Measurements from ENCODE around the gene LRGUK. TPM values are rescaled to one million over a fixed set of nuclear protein-coding genes. Genes with fewer than 3 reads are reported as not detected.

LRGUK gene
- total RNA-seq, 1 experiment from 2014 or later: 1.5 TPM

- Mint-ChIP-seq H3K27ac (no peak overlapping the region), H3K27me3 (ENCODE audit: low read depth) (no peaks in the 10 kb centered on the region), H3K4me1 (no peaks in the 10 kb centered on the region), H3K4me3 (no peak overlapping the region), H3K36me3 (ENCODE audit: insufficient read depth in 1 of 3, low read depth in 3 of 3) (peaks cover 0 to under 1% (median 0%) of the 10 kb centered on the region in 3 experiments; a peak in 2 of 7 replicates), H3K9me3 (no peaks in the 10 kb centered on the region)
- H3K9me3 ChIP-seq (ENCODE audit: control insufficient read depth, low read depth, low read length): no peaks in the 10 kb centered on the region
- H3K23me2 ChIP-seq (ENCODE audit: insufficient read length, low read depth, low read length, poor library complexity, severe bottlenecking): no peaks in the 10 kb centered on the region
- no peak overlapping the region for H2BK20ac ChIP-seq (ENCODE audit: low read depth, low read length, poor library complexity, severe bottlenecking)
- H3K23ac ChIP-seq (ENCODE audit: insufficient read length, low read depth, low read length): no peak overlapping the region
- no peak overlapping the region for H3K18ac ChIP-seq (ENCODE audit: insufficient read length, low read depth, low read length)
- WGBS (ENCODE audit: extremely low coverage, insufficient read length, low lambda C conversion rate): no CpG with 5 or more reads among the region's 5 CpGs
- TF ChIP-seq CTCF (conservative IDR thresholded peaks at IDR 0.05): no peak
- no peak overlapping the region for H3K4ac ChIP-seq (ENCODE audit: low read depth, low read length)
- no peaks in the 10 kb centered on the region for H3K4me1 ChIP-seq (ENCODE audit: insufficient read depth, low read length)
- H4K20me1 ChIP-seq (ENCODE audit: control insufficient read depth, insufficient read depth, insufficient read length): no peaks in the 10 kb centered on the region
- no peak overlapping the region for H4K5ac ChIP-seq (ENCODE audit: insufficient read length, low read depth, low read length)
- H2BK5ac ChIP-seq (ENCODE audit: insufficient read length, low read length): no peak overlapping the region
- H3K56ac ChIP-seq (ENCODE audit: insufficient read length, low read depth, low read length): no peak overlapping the region
- H2BK12ac ChIP-seq (ENCODE audit: insufficient read length, low read depth, low read length): no peak overlapping the region
- H4K91ac ChIP-seq (ENCODE audit: insufficient read length, low read depth, low read length): no peak overlapping the region
- H2AK5ac ChIP-seq (ENCODE audit: insufficient read length, low read length): no peak overlapping the region
- H4K8ac ChIP-seq (replicated peaks; ENCODE audit: insufficient read length, low read depth, low read length): no peak overlapping the region
- no peak overlapping the region for H2BK120ac ChIP-seq (ENCODE audit: low read depth, low read length, poor library complexity, severe bottlenecking)
- H2AFZ ChIP-seq (ENCODE audit: low read length): no peak overlapping the region
- H3K9ac ChIP-seq (ENCODE audit: extremely low read depth, insufficient read length, low read length): no peak overlapping the region
- no peak overlapping the region for H3T11ph ChIP-seq (ENCODE audit: low read length)
- no peak overlapping the region for H2BK15ac ChIP-seq (ENCODE audit: low read depth, low read length)
- H3K27me3 ChIP-seq (ENCODE audit: insufficient read depth, low read length): no peaks in the 10 kb centered on the region
- DNase-seq: no peak
- no peak overlapping the region for H3K14ac ChIP-seq (ENCODE audit: insufficient read depth, low read length)
- H3K79me2 ChIP-seq (ENCODE audit: insufficient read depth, low read length): no peaks in the 10 kb centered on the region
- H3K79me1 ChIP-seq (ENCODE audit: insufficient read depth, low read depth, low read length, poor library complexity, severe bottlenecking): no peaks in the 10 kb centered on the region
- no peak overlapping the region for H3K4me2 ChIP-seq (ENCODE audit: insufficient read depth, insufficient read length, low read length)
- H3K27ac ChIP-seq (ENCODE audit: insufficient read length, low read depth, low read length): no peak overlapping the region
These were observed 40.1 kb downstream of the LRGUK start for GRCh38 chr7:134167250-134167649.
